SK-N-DZ (cell line): Measurements from ENCODE around the gene VPS52.

ENCODE experiments used
- small RNA-seq, 2 experiments: library from RNA; depleted of rRNA; stranded (forward); fragments of <200 nt; gene quantifications; one replicate each; pipeline ENCODE3, GENCODE V24; 2014

Gene VPS52

Small RNA genes lying within 50 kb of the gene (small RNA-seq; reads per million reads assigned to genes)
- 0.18 to 1.2 reads per million in 2 experiments for gene MIR219A1
